OCI-LY7 (cell line): ENCODE results near the gene PTDSS2.

ENCODE experiments used
- CTCF ChIP-seq: fragments of 200-600 bp; sonication (generic); conservative IDR thresholded peaks from 2 replicates; pipeline ENCODE4 v1.5.1; 2014; ENCODE audit warnings: mild to moderate bottlenecking, antibody characterized with exemption, low read length, moderate library complexity, mixed read lengths
- EZH2phosphoT487 ChIP-seq: fragments of 200-600 bp; sonication (generic); IDR thresholded peaks from 2 replicates; pipeline ENCODE4 v1.6.1; 2018; ENCODE audit warnings: low read depth, borderline replicate concordance, mild to moderate bottlenecking, mixed run types, antibody characterized with exemption, low read length, moderate library complexity, mixed read lengths

GRCh38 chr11:530960-531831 is 81.1 kb downstream of the PTDSS2 start:
- TF ChIP-seq CTCF (no peak), EZH2phosphoT487 (no peak)
